Left forelimb (tissue), 1 donor: ENCODE results near the gene SPACA5.
"Not testable (repeated sequence)": the region's sequence is repeated elsewhere in the genome, so short reads cannot be mapped to it uniquely, and the experiment has no call there.

Source experiments
- DNase-seq: peaks from one replicate; pipeline ENCODE4 v3.0.0-alpha.2; 2018; ENCODE audit warnings: low spot score

SPACA5 gene

GRCh38 chrX:48006688-48007087, at the start of gene SPACA5:
Gene SPACA5 (plus strand): TSS chrX:48006988. CDS start chrX:48007803, 815 bp downstream.
- DNase-seq, result not testable (repeated sequence)

- not testable (repeated sequence) for DNase-seq
Measured at GRCh38 chrX:47958206-47958605, 48.6 kb upstream of the SPACA5 start.

GRCh38 chrX:47958761-47959342, 47.9 kb upstream of the SPACA5 start:
- DNase-seq, result no peak

- DNase-seq, result no peak
Measured at GRCh38 chrX:47960406-47960805, 46.4 kb upstream of the SPACA5 start.

GRCh38 chrX:47961830-47962229, 45.0 kb upstream of the SPACA5 start:
- DNase-seq, result not testable (repeated sequence)

- not testable (repeated sequence) for DNase-seq
Measured at GRCh38 chrX:47965526-47965925, 41.3 kb upstream of the SPACA5 start.

- no peak for DNase-seq
Measured at GRCh38 chrX:47973235-47973634, 33.6 kb upstream of the SPACA5 start.

- DNase-seq, result no peak
Measured at GRCh38 chrX:47976254-47977151, 30.3 kb upstream of the SPACA5 start.

- no peak for DNase-seq
Measured at GRCh38 chrX:47991263-47992094, 15.3 kb upstream of the SPACA5 start.

GRCh38 chrX:47992095-47992380, 14.8 kb upstream of the SPACA5 start:
- DNase-seq, result no peak

- DNase-seq, result no peak
Measured at GRCh38 chrX:47992669-47993068, 14.1 kb upstream of the SPACA5 start.

GRCh38 chrX:48001260-48001659, 5.5 kb upstream of the SPACA5 start:
- DNase-seq, result no peak

- no peak for DNase-seq
Measured at GRCh38 chrX:48002319-48002718, 4.5 kb upstream of the SPACA5 start.

- DNase-seq, result no peak
Measured at GRCh38 chrX:48002929-48003328, 3.9 kb upstream of the SPACA5 start.

GRCh38 chrX:48003367-48003757, 3.4 kb upstream of the SPACA5 start:
- no peak for DNase-seq

- DNase-seq, result peak; percentile 90
Measured at GRCh38 chrX:48003758-48004457, 2.9 kb upstream of the SPACA5 start, which contains the start of gene ZNF182. Gene ZNF182 (minus strand): TSS chrX:48003989. CDS start chrX:48002609, 1,380 bp downstream.

GRCh38 chrX:48009445-48009960, 2.7 kb downstream of the SPACA5 start:
- not testable (repeated sequence) for DNase-seq

- DNase-seq, result not testable (repeated sequence)
Measured at GRCh38 chrX:48016583-48017310, 10.0 kb downstream of the SPACA5 start.

GRCh38 chrX:48019892-48020291, 13.1 kb downstream of the SPACA5 start:
- DNase-seq, result not testable (repeated sequence)

- DNase-seq, result not testable (repeated sequence)
Measured at GRCh38 chrX:48020472-48020871, 13.7 kb downstream of the SPACA5 start.
